ENCODE results near the gene RAPGEFL1. TPM values are rescaled to one million over a fixed set of nuclear protein-coding genes. Genes with fewer than 3 reads are reported as not detected.
"Not testable (repeated sequence)": the region's sequence is repeated elsewhere in the genome, so short reads cannot be mapped to it uniquely, and the experiment has no call there.

Gene RAPGEFL1
- total and polyA plus RNA-seq, 12 donors, result 0.24 to 18.5 (median 4.0) TPM

DNA sequence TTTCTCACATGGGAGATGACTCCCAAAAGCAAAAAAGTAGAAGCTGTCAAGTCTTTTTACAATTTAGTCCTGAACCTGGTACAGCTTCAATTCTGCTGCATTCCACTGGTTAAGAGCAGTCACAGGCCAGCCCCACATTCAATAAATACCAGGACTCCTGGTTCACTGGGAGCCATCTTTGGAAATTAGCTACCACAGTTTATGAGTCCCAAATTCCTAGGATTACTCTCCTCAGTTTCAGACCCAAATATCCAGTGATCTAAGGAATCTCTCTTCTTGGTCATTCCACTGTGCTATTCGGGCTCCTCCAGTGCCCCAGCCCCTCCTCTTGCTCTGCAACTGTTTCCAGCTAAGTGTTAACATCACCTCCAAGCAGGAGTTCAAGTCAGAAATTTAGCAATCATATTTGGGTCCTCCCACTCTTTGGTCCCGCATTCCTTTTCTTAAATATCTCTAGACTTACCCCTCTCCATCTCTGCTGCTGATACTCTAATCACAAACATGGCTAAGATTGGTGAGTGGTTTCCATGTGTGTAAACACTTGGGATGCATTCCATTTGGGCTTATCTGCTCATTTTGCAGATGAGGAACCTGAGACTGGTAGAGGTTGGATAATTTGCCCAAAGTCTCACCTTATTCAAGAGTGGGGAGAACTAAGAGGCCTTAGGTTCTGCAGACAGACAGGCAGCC lies 32.3 kb downstream of the RAPGEFL1 start:
- no peak for DNase-seq
- Histone ChIP-seq H3K27ac (no peak overlapping the region), H3K4me1 (replicated peaks in 1 of 2) (no peaks in the 10 kb centered on the region), H3K36me3 (replicated peaks in 1 of 2) (no peaks in the 10 kb centered on the region), H3K9me3 (replicated peaks in 1 of 3) (no peaks in the 10 kb centered on the region), H3K4me3 (no peak overlapping the region), H3K27me3 (no peaks in the 10 kb centered on the region)
- WGBS, 4 donors, result 78 to 86% (median 80%) methylated on average over 2 of the region's 2 CpGs
- TF ChIP-seq, protein P1, sequence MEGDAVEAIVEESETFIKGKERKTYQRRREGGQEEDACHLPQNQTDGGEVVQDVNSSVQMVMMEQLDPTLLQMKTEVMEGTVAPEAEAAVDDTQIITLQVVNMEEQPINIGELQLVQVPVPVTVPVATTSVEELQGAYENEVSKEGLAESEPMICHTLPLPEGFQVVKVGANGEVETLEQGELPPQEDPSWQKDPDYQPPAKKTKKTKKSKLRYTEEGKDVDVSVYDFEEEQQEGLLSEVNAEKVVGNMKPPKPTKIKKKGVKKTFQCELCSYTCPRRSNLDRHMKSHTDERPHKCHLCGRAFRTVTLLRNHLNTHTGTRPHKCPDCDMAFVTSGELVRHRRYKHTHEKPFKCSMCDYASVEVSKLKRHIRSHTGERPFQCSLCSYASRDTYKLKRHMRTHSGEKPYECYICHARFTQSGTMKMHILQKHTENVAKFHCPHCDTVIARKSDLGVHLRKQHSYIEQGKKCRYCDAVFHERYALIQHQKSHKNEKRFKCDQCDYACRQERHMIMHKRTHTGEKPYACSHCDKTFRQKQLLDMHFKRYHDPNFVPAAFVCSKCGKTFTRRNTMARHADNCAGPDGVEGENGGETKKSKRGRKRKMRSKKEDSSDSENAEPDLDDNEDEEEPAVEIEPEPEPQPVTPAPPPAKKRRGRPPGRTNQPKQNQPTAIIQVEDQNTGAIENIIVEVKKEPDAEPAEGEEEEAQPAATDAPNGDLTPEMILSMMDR (IDR thresholded peaks at IDR 0.05), result no peak
- TF ChIP-seq POLR2A (IDR thresholded peaks at IDR 0.05), result no peak
- intact Hi-C loops (cut with DNase I), result no loop called here

DNA sequence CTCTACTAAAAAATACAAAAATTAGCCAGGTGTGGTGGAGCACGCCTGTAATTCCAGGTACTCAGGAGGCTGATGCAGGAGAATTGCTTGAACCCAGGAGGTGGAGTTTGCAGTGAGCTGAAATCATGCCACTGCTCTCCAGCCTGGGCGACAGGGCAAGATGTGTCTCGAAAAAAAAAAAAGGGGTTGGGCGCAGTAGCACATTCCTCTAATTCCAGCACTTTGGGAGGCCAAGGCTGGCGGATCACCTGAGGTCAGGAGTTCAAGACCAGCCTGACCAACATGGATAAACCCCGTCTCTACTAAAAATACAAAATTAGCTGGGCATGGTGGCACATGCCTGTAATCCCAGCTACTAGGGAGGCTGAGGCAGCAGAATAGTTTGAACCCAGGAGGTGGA lies 36.6 kb downstream of the RAPGEFL1 start:
- H3K9me3 ChIP-seq (replicated peaks in 1 of 3); H3K27ac ChIP-seq; H3K36me3 ChIP-seq (replicated peaks in 1 of 2); H3K4me3 ChIP-seq; DNase-seq; H3K4me1 ChIP-seq (replicated peaks in 1 of 2); H3K27me3 ChIP-seq; intact Hi-C loops (cut with DNase I): not testable (repeated sequence)
- 71 to 80% (median 74%) methylated on average over 6 of the region's 6 CpGs for WGBS, 4 donors

GRCh38 chr17:40218006-40218739 lies 40.9 kb downstream of the RAPGEFL1 start:
- Histone ChIP-seq H3K27ac (peak overlapping the region in 2 of 5 donors; percentile 91 to 95), H3K9me3 (replicated peaks in 1 of 3) (no peaks in the 10 kb centered on the region), H3K27me3 (no peaks in the 10 kb centered on the region), H3K4me3 (peak overlapping the region in 1 of 4 donors; percentile 70), H3K36me3 (replicated peaks in 1 of 2) (no peaks in the 10 kb centered on the region), H3K4me1 (replicated peaks in 1 of 2) (peaks cover 3 to 22% of the 10 kb centered on the region in 2 donors)
- DNase-seq, result no peak
- TF ChIP-seq POLR2A (IDR thresholded peaks at IDR 0.05), result no peak
- TF ChIP-seq, protein P1 (IDR thresholded peaks at IDR 0.05), result no peak
- intact Hi-C loops (cut with DNase I), result no loop called here
- WGBS, 4 donors, result 67 to 75% (median 72%) methylated on average over 7 of the region's 7 CpGs

DNA sequence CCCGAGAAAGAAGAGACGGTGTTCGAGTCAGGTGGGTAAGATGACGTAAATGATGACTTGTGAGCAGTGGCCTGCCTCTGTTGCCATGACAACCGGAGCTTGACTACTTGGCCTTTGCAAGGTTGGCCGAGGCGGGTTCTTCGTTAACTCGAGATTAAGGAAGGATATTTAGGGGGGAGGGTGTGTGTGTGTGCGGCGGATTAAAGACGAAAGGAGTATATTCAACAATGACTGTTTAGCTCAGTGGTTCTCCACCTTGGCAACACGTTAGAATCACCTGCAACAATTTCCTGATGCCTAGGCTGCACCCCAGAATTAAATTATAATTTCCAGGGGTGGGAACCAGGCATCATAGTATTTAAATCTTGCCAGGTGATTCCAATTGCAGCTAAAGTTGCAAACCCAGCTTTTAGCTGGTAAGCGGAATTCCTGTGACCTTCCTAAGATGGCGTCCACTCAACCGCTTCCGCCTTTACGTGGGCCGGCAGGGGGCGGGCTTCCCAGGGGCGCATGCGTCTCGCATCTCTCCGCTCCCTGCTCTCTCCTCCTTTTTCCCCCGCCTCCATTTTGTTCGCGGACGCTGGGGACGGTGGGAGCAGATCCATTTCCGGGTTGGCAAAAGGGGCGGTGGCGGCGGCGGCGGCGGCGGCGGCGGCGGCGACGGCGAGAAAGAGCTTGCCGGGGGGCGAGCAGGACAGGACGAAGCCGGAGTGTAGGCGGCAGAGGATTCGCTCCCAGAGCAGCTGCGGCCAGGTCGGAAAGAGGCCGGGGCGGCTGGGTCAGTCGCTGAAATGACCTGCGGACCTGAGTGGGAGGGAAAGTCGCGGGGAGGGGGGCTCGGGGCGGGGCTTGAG lies 41.7 kb downstream of the RAPGEFL1 start, which contains the start of gene WIPF2:
TSS of gene WIPF2 (plus strand) at position 565 of the 854 bp plus-strand sequence. CDS start 37,156 bp downstream, outside the sequence.
- peak; percentile 17 to 82 for TF ChIP-seq POLR2A (IDR thresholded peaks at IDR 0.05)
- TF ChIP-seq, protein P1 (IDR thresholded peaks at IDR 0.05), result peak; percentile 71 to 92 (median 78)
- Histone ChIP-seq H3K36me3 (replicated peaks in 1 of 2) (no peaks in the 10 kb centered on the region), H3K27ac (peak within 1 kb of the TSS; percentile 58 to 95 (median 90)), H3K4me1 (replicated peaks in 1 of 2) (peaks cover 3 to 22% of the 10 kb centered on the region in 2 donors), H3K9me3 (replicated peaks in 1 of 3) (no peaks in the 10 kb centered on the region), H3K27me3 (no peaks in the 10 kb centered on the region), H3K4me3 (peak within 1 kb of the TSS in 3 of 4 donors; percentile 38 to 70 (median 66))
- intact Hi-C loops (cut with DNase I), result no loop called here
- DNase-seq, result peak; percentile 96 to 98 (median 97)
- WGBS, 4 donors, result 1% methylated on average over 19 to 59 of the region's 59 CpGs

Data from adrenal gland (tissue), 12 donors.